GM12873 (cell line): ENCODE data around the gene CLEC10A.

Experiments used
- TF ChIP-seq, protein P1 (sequence below): IDR thresholded peaks from 2 replicates; pipeline ENCODE4 v1.5.1; 2012; ENCODE audit warnings: low read depth, mild to moderate bottlenecking, moderate library complexity, low read length, control low read depth; ENCODE audit not compliant: insufficient read depth; ENCODE audit errors: missing control alignments

Gene CLEC10A

DNA sequence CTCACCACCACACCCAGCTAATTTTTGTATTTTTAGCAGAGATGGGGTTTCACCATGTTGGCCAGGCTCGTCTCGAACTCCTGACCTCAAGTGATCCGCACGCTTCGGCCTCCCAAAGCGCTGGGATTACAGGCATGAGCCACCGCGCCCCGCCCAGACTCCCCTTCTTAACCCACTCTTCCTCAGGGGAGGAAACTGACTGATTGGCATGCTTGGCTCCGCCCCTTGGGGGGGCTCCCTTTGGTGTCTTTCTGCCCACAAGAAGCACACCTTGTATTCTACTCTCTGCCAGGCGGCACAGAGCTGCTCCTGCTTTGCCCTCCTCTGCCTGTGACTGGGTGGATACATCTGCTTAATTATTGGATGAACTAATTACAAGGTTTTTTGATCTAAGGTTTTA lies 39.3 kb upstream of the CLEC10A start:
- TF ChIP-seq, protein P1, sequence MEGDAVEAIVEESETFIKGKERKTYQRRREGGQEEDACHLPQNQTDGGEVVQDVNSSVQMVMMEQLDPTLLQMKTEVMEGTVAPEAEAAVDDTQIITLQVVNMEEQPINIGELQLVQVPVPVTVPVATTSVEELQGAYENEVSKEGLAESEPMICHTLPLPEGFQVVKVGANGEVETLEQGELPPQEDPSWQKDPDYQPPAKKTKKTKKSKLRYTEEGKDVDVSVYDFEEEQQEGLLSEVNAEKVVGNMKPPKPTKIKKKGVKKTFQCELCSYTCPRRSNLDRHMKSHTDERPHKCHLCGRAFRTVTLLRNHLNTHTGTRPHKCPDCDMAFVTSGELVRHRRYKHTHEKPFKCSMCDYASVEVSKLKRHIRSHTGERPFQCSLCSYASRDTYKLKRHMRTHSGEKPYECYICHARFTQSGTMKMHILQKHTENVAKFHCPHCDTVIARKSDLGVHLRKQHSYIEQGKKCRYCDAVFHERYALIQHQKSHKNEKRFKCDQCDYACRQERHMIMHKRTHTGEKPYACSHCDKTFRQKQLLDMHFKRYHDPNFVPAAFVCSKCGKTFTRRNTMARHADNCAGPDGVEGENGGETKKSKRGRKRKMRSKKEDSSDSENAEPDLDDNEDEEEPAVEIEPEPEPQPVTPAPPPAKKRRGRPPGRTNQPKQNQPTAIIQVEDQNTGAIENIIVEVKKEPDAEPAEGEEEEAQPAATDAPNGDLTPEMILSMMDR, result no peak

GRCh38 chr17:7114875-7115614 lies 35.0 kb upstream of the CLEC10A start:
- TF ChIP-seq, protein P1, result no peak

DNA sequence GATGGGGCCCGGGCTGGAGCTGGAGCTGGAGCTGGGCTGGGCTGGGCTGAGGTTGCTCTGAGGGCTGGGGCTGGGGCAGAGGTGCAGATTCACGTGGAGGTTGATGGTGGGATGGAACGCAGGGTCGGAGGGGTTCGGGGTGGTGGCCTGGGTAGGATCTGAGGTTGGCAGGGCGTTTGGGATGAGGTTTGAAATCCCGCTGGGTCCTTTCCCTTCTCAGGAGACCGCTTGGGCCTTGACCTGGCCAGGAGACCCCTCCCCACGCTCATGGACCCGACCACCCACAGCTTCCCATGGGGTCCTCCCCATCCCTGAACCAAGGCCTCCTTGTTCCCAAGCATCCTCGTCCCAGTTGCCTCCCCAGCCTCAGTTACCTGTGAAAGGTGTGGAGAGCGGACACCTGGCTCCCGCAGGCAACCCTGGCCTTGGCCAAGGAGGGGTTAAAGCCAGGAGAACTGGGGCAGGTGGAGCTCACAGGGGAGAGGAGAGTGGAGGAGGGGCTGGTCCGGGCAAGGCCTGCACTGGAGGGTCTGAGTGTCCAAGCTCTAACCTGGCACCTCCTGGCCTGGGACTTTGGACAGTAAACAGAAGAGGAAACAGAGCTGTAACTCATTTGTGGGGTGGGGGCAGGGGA lies 34.3 kb upstream of the CLEC10A start, which contains the start of gene ASGR2:
TSS of gene ASGR2 (minus strand) at position 582 of the 634 bp plus-strand sequence. CDS start 582 bp downstream, outside the sequence.
- TF ChIP-seq, protein P1, result no peak

DNA sequence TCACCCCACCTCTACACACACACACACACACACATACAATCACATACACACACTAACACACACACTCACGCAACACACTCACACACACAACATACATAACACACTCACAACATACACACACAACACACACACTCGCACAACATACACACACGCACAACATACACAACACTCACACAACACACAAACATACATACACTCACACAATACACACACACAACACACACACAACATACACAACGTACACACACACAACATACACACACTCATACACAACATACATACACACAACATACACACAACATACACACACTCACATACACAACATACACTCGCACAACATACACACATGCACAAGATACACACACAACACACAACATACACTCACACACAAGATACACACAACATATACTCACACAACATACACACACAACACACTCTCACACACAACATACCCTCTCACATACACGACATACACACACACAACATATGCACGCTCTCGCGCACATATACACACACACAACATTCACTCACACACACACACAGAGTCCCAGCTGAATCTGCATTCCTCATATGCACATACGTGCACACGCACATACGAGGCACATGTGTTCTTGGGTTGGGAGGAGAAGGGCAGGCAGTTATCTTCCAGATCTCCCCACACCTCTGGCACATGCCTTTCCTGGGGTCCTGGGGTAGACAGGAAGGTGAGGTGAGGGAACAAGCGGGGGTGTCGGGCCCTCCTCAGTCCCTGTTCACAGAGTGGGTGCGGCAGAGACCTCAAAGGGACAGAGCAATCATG lies 33.4 kb upstream of the CLEC10A start:
- TF ChIP-seq, protein P1, result no peak

- TF ChIP-seq, protein P1, result no peak
These were observed 32.6 kb upstream of the CLEC10A start for GRCh38 chr17:7112510-7113108.

DNA sequence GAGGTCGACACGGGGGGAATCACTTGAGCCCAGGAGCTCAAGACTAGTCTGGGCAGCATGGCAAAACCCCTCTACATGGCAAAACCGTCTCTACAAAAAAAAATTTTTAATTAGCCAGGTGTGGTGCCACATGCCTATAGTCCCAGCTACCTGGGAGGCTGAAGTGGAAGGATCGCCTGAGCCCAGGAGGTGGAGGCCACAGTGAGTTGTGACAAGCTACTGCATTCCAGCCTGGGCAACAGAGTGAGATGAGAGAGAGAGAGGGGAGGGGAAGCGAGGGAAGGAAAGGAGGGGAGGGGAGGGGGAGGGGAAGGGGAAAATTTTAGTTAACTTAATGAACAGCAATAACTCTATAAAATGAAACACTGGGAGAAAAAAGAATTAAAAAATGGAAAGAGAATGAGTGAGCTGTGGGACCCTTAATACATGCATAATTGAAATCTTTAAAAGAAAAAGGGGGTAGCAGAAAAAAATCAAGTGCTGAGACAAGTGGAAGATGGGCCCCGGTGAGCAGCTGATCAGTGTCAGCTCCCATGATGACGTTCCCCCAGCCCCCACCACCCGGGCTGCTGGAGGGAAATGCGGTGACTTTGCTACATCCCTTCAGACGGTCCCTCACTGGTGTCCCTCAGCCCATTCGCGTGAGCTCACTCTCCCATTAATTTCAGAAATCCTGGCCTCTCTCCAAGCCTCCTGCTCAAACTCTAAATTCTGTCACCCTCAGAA lies 31.9 kb upstream of the CLEC10A start:
- TF ChIP-seq, protein P1, result no peak
